SKM-1 (cell line): ENCODE data around the gene SURF4.

Experiments
- DNase-seq: peaks from one replicate; lab custom pipeline; 2025; ENCODE audit not compliant: unreplicated experiment; lab: John Stamatoyannopoulos, UW

The SURF4 gene

DNA sequence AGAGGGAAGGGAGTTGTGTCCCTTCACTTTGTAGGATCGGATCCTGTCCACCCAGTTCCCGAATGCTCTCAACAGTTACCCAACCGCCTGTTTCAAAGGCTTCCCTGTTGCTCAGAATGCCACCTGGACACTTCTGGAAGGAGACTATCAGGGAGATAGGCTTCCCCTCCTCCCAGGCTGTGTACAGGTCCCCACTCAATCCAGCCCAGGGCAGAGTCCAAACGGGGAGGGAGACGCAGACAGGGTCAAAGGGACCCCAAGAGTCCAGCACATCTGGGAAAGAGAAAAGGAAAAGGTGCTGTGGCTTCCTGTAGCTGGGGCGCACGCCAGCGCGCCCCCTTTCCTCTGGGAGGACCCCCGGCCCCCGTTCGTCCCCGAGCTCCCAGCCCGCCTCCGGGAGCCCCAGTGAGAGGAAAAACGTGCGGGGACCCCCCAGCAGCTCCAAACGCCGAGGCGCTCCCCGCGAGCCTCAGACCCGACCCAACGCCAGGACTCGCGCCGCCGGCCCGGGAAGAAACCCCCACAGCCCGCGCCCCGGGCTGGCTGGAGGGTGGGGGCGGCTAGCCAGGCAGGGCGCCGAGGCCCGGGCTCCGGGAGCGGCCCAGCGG is 640 bp downstream of the SURF4 start:
- DNase-seq, result no peak

DNA sequence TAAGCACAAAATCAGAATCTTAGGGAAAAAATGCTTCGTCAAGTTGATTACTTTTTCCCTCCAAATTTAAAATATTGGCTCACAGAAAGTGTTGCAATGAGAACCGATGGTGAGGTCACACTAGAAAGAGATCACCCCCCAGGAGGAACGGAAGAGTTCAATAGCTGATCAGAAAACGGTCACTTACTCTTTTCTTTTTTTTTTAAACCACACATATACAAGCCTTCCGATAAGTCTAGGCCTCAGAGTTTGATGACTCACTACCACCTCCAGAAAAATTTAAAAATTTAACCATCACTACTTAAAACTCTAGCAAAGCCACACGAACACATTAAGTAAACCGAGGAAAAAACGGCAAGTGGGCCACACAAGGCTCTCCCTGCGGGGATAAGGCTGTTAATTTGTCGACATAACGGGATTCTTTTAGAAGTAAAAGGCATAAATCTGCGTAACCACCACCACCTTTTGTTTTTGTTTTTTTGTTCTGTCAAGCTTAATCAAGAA is 1.2 kb downstream of the SURF4 start:
- DNase-seq, result peak; percentile 37

DNA sequence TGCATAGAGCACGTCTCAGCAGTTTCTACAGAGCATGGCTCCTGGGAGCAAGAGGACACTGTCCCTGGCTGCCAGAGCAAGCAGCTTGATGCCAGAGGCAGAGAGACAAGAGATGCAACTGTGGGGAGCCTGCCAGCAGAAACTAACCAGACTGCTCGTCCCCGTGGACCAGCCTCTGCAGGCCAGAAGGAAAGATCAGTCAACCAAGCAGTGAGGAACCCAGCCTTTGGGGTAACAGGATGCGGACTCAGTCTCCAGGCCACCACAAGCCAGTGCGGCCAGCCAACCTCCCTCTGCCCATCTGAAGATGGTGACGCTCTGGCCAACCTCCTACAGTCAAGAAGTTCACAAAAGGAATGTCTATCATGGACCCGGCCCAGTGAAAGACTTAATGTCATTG is 3.7 kb downstream of the SURF4 start:
- no peak for DNase-seq

DNA sequence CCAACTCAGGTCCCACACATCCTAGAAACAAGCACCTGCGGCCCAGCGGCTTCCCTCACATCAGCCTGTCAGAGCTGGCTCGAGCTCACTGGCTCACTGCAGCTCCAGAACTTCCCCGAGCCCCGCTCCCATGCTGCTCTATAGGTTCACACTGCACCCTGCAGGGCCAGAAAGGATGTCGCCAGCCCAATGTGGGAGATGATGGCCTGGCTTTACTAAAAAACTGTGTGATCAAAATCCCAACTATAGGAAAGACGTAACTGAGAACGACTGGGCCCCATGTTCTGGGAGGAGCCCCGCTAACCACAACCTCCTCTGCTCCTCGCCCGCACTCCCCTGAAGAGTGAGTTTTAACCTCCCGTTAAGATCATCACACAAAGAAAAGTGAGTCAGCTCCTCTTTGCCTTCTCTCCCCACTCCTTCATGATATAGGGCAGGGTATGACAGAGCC is 4.6 kb downstream of the SURF4 start:
- DNase-seq, result no peak

DNA sequence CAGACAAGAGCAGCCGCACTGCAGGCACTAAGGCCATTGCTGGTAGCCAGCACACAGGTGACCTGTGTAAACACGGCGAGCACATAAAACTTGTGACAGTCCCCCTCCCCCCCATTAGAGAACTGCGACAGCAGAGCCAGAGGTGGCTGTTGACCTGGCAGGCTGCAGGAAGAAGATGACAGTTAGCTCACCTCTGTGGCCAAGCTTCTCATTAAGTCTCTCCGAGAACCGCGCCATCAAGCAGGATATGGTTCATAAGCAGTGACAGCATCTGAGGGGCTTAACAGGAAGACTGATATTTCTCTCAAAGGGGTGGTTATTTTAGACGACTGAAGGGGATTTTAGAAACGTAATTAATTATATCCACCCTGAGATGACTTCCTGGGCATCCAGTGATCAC is 5.2 kb downstream of the SURF4 start:
- no peak for DNase-seq

DNA sequence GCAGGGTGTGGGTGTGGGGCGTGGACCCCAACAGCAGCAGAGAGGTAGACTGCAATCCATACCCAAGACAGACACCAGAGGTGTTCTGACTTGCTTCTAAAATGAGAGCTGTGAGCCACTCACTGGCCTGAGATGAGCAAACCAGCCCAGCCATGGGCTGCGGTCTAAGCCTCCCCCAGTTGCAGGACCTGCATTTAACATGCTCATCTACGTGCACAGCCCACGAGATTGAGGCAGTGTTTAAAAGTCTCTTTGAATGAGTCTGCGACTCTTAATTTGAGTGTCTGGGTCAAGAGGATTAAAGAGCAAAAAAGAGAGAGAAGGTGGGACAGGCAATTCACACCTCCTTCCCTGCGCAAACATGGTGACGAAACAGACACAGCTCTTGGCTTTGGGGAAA is 5.9 kb downstream of the SURF4 start:
- DNase-seq, result no peak

DNA sequence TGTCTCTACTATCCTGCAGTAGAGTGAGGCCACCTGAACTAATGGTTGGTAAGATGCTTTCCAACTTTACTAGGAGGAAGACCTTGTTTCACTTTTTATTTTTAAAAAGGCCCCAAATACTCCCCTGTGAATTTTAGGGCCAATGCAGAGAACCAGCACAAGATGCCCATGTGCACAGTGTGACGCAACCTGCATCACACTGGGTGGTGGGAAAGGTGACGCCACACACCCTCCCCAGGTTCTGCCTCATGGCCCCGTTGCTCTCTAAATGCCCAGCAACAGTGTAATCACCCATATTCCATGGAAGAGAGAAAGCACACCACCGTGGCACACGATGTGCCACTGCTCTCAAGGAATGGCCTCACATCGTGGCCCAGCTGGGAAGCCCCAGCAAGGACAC is 6.4 kb downstream of the SURF4 start:
- DNase-seq, result no peak

DNA sequence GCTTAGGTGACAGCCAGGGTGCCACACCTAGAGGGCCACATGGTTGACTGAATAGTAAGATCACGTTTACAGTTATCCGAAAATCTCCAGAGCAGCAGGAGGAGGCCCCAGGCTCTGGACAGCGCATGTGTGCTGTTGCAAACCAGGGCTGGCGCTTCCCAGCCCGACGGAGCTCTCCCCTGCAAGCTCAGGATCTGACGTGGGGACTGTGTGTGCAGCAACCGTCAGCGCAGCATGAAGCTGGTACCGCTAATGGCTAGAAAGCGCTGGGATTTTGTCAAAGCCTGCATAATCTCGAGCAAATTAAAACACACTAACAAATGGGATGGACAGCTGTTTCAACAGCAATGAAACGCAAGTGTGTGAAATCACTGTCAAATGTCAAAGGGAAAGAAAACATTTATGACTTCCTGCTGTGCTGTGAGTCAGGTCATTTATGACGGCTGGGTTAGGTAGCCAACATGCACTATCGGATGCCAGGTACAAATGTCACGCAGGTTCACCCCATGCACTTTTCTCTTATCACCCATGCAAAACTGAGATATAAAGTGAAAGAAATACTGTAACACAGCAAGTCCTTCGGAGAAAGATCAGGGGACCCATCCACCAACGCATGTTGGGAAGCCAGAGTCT is 7.5 kb downstream of the SURF4 start:
- DNase-seq, result no peak

DNA sequence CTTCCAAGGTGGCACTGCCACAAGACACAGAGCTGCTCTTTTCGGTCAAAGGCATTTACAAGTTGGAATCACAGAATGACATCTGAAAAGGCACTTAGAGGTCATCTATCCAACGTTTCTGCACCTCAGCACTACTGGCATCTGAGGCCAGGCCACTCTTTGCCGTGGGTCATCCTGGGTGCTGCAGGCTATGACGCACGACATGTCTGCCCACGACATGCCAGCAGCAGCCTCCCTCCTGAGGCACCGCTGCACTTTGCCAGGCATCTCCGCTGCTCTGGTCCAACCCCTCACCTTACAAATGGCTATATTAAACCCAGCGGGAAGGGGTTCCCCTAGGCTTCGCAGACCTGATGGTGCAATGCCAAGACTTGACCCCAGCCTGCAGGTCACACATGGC is 8.1 kb downstream of the SURF4 start:
- DNase-seq, result no peak

DNA sequence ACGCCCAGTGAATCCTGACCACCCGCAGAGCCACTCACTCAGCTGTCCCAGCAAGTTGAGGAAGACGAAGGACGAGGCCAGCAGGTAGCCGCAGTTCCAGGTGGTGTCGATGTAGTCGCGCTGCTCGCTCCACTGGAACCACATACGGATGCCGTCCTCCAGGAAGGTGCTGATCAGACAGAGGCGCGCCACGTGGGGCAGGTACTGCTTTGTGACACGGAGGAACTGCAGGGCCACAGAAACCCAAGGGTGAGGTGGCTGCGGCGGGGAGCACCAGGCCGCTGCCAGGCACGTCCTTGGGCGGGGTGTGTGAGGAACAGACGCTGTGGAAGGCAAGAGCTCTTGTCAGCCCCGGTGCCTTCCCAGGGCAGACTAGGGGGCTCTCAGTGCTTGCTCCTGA is 8.6 kb downstream of the SURF4 start:
- no peak for DNase-seq

DNA sequence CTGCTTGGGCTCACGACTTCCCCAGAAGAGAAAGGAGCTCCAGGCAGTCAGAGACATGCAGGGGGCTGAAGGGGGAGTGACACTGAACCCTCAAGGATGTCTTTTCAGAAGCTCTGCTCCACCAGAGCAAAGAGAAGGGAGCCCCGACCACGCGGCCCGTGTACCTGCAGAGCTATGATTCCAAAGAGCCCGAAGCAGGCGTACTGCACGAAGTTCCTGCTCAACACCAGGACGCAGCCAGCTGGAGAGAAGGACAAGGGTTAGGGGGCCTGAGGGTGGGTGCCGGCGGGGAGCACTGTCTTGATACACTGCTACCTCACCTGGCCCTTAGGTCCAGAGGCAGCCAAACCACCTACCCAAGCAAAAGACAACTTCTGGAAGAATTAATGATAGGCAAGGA is 9.4 kb downstream of the SURF4 start:
- no peak for DNase-seq

DNA sequence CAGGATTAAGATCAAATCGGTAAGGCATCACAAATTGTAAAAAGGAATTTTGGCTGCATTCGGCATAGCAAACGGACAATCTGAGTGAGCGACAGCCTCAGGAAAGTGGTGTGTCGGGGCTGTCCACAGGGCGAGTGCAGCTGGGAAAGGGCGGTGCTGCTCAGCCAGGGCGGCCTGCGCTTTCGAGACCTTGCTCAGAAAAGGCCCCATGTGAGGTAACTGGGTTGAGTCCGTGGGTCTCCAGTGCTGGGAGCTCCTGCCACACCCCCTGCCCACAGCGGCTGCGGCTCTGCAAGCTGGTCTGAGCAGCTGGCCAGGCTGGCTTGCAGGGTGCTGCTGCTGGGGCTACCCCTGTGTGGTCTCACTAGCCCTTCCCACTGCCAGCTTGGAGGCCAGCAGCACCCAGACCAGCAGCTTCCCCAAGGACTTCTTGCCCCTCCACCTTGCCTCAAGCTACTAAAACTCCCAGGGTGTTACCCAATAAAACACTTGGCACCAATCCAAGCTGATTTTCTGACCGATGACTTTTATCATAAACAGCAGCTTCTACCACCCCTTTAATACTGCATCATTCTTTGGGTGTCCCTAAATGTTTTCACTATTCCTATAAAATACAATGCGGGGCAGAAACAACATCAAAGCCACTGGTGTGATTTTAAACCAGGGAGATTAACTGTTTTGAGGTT is 13.4 kb downstream of the SURF4 start:
- no peak for DNase-seq

DNA sequence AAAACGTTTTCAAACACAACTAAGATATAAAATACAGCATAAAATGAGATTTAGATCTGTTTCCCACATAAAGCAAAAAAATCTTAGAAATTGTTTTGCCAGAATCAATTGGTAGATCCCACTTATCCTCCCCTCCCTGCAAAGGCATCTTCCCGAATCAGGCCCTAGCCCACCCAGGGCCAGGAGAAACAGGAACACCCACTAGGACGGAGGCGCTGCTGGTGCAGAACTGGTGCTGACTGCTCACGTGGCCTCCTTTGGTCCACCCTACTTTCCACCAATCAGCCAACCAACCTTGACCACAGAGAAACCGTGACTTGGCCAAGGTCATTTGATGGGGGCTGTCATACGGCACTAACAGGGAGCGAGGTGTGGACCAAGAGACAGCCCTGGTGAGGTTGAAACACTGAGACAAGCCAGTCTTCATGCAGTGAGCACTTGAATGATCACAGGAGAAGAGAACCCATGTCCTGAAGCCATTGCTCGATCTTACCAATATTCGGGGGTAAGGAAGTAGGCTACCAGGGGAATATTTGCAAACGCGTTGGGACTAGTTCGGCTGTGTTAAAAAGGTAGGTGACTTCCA is 14.3 kb downstream of the SURF4 start:
- no peak for DNase-seq

DNA sequence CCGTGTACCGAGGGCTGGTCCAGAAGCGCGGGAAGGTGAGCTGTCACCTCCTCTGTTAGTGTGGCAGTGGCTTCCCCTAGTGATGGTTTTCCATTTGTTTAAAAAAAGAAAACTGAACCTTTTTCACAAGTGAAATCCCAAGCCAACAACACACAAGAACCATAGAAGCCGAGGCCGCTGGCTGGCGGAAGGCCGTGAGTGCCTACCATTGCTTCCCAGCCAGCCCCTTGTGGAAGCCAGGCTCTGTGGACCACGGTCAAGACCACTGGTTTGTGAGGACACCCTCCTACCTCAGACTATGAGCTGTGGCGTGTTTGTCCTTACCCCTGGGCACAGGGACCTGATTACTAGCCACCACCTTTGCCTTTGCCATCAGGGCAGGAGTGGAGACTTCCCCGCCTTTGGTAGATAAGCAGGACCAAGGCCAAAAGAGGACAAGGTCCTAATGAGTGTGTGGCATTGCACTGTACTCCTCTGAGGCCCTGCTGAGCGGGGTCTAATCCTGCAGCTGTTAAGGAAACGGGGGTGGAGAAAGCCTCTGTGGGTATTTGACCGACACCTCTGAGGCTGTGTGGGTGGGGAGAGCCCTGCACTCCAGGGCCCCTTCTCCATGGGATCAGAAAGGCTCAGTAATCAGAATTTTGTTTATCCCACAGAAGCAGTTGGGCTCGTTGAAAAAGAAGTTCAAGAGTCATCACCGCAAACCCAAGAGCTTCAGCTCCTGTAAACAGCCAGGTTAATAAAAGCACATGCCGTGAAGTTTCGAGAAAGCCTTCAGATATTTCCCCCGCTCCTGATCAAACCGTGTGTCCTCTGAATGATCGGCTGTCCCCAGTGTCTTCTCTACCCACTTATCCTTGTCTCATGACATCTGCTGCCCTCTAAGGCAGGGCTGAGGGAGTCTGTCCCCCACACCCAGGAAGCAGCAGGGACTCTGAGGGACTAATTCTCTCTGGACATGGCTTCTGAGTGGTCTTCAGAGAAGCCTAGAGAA is 15.2 kb downstream of the SURF4 start:
- DNase-seq, result no peak

DNA sequence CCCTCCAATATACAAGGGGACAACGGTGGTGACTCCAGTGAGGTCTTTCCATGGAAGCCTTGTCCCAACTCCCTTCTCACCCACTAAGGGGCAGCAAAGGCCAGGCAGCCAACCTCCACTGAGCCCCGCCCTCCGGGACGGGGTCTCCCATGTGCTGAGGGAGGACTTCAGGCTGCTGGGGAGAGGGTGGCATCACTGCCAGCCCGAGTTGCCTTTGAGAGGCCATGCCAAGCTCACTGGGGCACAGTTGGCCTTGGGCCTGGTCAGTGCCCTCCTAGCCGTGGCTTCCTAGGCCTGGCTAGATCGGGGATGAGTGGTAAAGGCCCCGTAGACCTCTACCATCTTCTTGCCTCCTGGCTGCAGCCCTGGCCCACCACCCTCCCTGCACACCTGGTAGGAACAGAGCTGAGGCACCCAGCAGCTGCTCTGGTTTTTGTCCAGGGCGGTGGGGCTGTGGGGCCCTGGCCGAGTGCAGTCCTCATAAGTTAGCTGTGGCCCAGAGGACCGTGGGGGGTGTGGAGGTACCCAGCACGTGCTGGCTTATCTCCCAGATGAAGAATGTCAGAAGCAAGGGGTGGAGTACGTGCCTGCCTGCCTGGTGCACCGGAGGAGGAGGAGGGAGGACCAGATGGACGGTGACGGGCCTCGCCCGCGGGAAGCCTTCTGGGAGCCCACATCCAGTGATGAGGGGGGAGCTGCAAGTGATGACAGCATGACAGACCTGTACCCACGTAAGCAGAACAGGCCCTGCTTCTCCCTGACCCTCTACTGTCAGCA is 16.3 kb downstream of the SURF4 start:
- DNase-seq, result no peak

DNA sequence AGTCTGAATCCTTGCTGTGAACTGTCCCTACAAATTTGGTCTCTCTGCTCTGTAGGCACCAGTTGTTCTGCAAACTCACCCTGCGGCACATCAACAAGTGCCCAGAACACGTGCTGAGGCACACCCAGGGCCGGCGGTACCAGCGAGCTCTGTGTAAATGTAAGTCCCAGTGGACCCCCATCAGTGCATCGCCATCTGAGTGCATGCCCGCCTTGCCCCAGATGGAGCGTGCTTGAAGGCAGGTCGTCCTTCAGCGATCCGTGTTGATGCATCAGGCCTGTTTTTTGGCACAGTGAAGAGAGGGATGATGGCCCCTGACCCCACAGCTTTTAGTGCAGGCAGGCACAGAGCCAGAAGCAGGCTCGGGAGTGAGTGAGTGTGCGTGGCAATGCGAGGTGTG is 18.2 kb downstream of the SURF4 start:
- no peak for DNase-seq

DNA sequence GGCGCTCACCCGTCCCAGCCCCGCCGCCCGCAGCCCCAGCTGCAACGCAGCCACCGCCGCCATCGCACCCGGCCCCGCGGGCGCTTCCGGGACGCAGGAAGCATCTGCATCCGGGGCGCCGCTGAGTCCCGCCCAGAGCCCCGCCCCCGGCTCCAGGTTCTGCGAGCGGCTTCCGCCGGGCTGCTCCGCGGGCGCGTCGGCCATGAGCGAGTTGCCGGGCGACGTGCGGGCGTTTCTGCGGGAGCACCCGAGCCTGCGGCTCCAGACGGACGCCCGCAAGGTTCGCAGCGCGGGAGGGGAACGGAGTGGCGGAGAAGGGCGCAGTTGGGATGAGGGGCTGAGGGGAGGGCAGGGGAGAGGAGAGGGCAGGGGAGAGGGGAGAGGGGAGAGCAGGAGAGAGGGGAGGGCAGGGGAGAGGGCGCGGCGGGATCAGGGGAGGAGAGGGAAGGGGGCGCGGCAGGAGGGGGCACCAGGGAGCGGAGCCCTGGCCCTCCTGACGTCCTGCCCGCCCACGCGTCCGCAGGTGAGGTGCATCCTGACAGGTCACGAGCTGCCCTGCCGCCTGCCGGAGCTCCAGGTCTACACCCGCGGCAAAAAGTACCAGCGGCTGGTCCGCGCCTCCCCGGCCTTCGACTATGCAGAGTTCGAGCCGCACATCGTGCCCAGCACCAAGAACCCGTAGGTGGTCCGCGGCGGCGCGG is 19.3 kb downstream of the SURF4 start, which contains the start of the genes SURF1 and SURF2:
Gene SURF1 (minus strand): TSS at position 97 of the 701 bp plus-strand sequence. CDS start 34 bp downstream, at position 63.
Gene SURF2 (plus strand): TSS at position 160 of the 701 bp plus-strand sequence. CDS start 43 bp downstream, at position 203.
- DNase-seq, result peak; percentile 45

DNA sequence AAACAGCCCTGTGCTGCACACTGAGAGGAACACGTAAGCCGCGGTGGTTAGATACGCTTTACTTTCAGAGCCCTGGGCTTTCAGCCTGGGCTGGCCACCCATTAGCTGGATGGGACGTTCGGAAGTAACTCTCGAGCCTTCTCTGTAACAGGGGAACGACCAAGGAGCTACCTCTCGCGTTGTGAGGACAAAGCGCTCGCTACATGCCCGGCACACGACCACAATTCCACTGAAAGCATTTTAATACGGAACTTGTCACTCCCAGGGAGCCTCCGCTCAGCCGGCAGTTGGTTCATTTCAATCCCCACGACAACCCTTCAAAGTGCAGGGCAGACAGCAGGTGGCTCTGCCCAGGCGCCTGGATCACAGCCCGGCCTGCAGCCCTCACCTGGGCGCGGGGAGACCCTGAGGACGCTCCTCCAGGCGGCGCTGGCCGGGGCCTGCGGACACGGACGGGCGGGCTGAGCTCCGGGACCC is 19.9 kb downstream of the SURF4 start:
- DNase-seq, result no peak

DNA sequence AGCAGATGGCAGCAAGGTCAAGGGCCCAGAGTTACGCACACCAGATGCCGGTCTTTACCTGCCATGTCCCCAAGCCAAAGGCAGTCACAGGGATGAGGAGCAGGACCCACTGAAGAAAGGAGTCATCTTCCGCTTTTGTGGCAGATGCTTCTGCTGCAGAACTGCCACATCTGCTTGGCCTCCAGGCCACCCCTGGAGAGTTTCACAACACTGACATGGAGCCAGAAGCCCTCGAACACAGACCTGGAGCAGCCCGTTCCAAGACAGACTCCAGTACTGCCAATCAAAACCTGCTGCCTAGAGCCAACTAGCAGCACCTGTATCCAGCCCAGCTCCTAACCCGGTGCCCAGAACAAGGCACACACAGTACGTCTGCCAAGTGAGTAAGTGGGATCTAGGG is 21.1 kb downstream of the SURF4 start:
- no peak for DNase-seq
